ENCODE data around the gene NPM1.

- TF ChIP-seq CTCF (IDR thresholded peaks at IDR 0.05) = no peak
- TF ChIP-seq POLR2A (IDR thresholded peaks at IDR 0.05) = no peak
These were observed 31.5 kb downstream of the NPM1 start, which contains the start of gene FGF18 for GRCh38 chr5:171418982-171419687.
